Measurements from ENCODE around the gene C1orf53.
"Not testable (repeated sequence)": the region's sequence is repeated elsewhere in the genome, so short reads cannot be mapped to it uniquely, and the experiment has no call there.

Gene C1orf53

DNA sequence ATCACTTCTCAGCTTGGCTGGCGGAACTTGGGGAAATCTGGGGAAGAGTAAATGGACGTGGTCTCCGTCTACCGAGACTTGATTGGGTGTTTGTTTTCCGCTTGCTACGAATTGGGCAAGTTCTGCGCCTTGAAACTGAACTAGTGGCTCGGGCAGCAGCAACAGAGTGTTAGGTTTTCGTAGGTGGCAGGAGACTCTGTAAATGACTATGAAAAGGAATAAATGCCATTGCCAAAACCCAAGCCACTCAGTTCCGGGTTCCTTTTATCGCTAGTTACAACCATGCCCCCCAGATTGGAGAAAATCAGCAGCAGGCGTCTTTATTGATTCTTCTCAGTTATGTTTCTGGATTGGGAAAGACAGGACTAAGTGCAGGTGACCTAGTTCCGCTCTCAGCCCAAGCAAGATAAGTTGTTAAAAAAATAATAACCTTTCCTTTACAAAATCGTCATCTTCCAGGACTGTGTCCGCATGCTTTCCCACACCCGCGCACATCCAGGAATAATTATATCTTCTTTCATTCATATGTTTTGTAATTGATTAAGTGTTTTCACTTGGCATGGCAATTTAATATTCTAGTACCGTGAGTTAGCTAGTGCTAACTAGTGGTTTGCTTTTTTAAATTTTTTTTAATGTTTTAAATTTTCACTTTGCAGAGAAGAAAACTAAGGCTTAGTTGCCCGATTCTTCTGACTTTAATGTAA, 18.1 kb downstream of the C1orf53 start:
- DNase-seq: no peak

DNA sequence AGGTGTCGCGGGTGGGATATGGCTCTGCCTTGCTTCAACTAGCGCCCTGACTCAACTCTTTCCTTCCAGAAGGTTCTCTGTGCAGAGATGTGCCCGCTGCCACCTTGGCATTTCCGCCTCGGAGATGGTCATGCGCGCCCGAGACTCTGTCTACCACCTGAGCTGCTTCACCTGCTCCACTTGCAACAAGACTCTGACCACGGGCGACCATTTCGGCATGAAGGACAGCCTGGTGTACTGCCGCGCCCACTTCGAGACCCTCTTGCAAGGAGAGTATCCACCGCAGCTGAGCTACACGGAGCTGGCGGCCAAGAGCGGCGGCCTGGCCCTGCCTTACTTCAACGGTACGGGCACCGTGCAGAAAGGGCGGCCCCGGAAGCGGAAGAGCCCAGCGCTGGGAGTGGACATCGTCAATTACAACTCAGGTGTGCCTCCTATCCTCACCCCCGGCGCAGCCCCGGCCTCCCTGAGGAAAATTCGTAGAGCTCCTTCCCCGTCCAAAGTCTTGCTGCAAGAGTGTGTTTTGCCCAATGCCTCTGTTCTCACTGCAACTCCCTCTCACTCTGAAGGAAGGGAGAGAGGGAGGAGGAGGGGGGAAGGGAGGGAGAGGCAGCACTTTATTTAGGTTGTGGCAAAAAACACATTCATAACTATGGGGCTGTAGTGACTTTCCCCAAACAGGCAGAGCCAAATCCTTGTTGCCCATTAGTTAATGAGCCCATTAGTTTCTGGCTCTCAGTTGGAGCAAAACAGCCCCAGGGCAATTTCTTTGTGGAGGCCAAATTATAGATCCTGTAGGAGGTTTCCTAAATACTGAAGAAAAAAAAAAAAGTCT, 19.0 kb downstream of the C1orf53 start:
- peak; percentile 67 for DNase-seq

GRCh38 chr1:197922070-197922390, 19.6 kb downstream of the C1orf53 start:
- DNase-seq: no peak

GRCh38 chr1:197923038-197923437, 20.6 kb downstream of the C1orf53 start:
- DNase-seq: no peak

- DNase-seq: no peak
Observed at GRCh38 chr1:197924516-197925123, 22.2 kb downstream of the C1orf53 start.

- DNase-seq: no peak
Observed at GRCh38 chr1:197927908-197928665, 25.7 kb downstream of the C1orf53 start.

DNA sequence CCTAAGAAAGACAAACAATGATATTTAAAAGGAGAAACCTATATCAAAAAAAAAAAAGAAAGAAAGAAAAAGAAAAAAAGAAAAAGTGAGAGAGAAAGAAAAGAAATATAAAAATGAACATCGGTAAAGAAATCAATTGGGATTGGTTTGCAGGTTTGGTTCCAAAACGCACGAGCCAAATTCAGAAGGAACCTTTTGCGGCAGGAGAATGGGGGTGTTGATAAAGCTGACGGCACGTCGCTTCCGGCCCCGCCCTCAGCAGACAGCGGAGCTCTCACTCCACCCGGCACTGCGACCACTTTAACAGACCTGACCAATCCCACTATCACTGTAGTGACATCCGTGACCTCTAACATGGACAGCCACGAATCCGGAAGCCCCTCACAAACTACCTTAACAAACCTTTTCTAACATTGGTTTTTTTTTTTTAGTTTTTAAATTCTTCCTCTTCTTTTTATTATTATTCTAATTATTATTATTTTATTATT, 26.5 kb downstream of the C1orf53 start:
- DNase-seq: no peak

DNA sequence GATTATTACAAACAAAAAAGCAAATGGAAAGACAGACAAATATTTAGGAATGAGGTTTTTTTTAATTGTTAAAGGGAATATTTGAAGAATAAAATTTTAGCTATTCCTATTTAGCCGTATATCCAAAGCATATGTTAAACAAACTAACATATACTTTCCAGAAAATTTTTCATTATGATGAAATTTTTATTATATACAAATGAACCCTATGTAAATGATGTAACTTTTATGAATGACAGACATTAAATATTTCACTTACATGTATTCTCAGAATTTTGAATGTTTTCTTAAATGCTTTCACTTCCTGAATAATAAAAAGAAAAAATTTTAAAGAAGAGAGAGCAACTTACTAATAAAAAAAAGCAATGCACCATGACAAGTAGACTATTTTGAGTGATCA, 30.6 kb downstream of the C1orf53 start:
- no peak for DNase-seq

GRCh38 chr1:197933647-197934046, 31.2 kb downstream of the C1orf53 start:
- DNase-seq: no peak

- DNase-seq: no peak
Observed at GRCh38 chr1:197937381-197937780, 35.0 kb downstream of the C1orf53 start.

GRCh38 chr1:197937892-197938291, 35.5 kb downstream of the C1orf53 start:
- DNase-seq: no peak

GRCh38 chr1:197939159-197939980, 36.9 kb downstream of the C1orf53 start:
- not testable (repeated sequence) for DNase-seq

DNA sequence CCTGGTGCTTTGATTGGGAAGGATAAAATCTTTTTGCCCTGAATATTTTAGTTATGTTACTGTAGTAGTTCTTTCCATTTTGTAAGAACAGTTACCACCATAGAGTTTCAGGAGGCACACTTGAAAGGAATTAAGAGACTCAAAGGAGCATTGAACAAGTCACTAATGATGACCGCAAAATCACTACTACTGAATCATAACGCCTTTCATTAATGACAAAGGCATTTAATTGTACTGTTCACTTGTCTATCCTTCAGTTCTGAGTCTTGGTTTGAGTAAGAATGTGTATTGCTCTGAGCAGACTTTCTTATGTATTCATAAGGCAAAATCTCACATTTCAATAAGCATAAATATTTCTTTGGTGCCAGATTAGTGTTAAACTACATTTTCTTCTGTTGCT, 39.6 kb downstream of the C1orf53 start:
- no peak for DNase-seq

GRCh38 chr1:197944485-197944884, 42.1 kb downstream of the C1orf53 start:
- no peak for DNase-seq

- no peak for DNase-seq
Observed at GRCh38 chr1:197948926-197949899, 46.8 kb downstream of the C1orf53 start.

DNA sequence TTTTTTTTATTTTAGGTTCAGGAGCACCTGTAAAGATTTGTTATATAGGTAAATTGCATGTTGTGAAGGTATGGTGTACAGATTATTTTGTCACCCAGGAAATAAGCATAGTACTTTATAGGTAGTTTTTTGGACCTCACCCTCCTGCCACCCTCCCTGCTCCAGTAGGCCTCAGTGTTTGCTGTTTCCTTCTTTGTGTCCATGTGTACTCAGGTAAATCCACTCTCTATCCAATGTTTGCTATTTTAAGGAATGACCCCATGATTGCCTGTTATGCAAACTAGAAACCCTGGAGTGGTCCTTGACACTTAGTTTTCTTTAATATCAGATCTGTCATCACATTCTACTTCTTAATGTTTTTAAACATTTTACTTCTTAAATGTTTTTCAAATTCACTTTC, 48.7 kb downstream of the C1orf53 start:
- DNase-seq: no peak

DNA sequence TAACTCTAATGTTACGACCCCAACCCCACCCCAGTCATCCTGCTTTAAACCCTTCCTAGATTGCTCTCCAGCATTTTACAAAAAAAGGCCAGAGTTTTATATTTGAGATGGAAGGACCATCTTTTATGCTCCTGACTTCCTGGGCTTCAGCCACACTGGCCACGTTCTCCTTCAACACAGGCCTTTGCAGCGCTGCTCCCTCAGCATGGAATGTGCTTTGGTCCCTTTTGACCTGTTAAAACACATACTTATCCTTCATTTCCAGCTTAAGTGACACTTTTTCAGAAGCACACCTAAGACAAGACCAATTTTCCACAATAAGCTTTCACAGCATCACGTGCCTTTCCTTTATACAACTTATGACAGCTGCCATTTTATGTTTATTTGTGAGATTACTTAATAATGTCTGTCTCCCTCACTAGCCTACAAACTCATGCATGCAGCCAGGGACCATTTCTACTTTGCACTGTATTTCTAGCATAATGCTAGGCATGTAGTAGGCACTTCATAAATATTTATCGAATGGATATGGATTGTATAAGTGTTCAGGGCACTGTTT, 49.3 kb downstream of the C1orf53 start:
- no peak for DNase-seq

DNA sequence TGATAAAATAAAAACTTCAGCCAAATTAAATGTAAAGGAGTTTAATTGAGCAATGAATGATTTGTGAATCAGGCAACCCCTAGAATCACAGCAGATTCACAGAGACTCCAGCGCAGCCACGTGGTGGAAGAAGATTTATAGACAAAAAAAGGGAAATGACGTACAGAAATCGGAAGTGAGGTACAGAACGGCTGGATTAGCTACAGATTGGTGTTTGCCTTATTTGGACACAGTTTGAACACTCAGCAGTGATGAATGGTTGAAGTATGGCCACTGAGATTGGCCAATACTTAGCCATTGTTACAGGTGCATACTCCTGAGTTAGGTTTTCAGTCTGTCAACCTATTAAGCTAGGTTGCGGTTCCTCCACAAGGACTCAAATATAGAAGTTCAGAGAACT, 51.0 kb downstream of the C1orf53 start:
- not testable (repeated sequence) for DNase-seq

GRCh38 chr1:197954718-197955418, 52.4 kb downstream of the C1orf53 start:
- DNase-seq: no peak

Measured in right kidney (tissue), 1 donor.